ENCODE results near the gene TANGO2.
"Not testable (repeated sequence)": the region's sequence is repeated elsewhere in the genome, so short reads cannot be mapped to it uniquely, and the experiment has no call there.

The TANGO2 gene

DNA sequence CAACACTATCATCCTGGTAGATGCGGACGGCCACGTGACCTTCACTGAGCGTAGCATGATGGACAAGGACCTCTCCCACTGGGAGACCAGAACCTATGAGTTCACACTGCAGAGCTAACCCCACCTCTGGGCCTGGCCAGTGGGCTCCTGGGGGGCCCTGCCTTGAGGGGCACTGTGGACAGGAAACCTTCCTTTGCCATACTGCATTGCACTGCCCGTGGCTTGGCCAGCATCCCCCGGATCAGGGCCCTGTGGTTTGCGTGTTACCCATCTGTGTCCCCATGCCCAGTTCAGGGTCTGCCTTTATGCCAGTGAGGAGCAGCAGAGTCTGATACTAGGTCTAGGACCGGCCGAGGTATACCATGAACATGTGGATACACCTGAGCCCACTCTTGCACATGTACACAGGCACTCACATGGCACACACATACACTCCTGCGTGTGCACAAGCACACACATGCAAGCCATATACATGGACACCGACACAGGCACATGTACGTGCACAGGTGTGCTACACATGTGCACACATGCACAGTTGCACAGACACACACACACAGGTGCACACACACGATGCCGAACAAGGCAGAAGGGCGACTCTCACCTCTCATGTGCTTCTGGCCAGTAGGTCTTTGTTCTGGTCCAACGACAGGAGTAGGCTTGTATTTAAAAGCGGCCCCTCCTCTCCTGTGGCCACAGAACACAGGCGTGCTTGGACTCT is 43.8 kb downstream of the TANGO2 start:
- no peak for DNase-seq (ENCODE audit: low spot score)

DNA sequence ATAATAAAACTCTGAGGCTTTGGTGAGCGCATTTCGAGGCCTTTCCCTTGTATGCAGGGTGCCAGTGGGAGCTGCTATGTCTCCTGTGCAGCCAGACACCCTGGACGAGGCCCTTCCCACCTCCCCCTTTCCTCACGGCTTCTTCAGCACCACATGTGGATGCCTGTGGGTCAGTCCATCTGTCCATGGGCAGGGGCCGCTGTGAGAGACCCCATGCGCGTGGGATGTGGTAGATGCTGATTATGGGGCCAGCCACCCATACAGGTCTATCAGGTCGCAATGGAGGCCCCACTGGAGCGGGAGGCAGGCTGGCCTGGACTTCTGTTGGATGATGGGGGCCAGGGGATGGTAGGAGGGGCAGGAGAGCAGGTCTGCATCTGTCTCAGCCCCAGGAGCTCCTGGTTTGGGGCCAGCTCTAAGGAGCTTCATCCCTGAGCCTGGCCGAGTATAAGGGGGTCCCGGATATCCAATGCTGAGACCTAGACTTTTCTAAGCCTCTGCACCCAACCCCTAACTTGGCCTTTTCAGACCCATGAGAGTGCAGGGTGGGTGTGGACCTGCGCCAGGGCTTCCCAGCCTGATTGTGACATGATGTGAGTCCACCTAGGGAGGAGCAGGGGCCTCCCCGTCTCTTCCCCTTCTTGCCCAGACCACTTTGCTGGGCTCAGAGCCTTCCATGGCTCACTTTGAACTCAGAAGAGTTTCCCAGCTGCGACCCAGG is 45.1 kb downstream of the TANGO2 start:
- no peak for DNase-seq (ENCODE audit: low spot score)

DNA sequence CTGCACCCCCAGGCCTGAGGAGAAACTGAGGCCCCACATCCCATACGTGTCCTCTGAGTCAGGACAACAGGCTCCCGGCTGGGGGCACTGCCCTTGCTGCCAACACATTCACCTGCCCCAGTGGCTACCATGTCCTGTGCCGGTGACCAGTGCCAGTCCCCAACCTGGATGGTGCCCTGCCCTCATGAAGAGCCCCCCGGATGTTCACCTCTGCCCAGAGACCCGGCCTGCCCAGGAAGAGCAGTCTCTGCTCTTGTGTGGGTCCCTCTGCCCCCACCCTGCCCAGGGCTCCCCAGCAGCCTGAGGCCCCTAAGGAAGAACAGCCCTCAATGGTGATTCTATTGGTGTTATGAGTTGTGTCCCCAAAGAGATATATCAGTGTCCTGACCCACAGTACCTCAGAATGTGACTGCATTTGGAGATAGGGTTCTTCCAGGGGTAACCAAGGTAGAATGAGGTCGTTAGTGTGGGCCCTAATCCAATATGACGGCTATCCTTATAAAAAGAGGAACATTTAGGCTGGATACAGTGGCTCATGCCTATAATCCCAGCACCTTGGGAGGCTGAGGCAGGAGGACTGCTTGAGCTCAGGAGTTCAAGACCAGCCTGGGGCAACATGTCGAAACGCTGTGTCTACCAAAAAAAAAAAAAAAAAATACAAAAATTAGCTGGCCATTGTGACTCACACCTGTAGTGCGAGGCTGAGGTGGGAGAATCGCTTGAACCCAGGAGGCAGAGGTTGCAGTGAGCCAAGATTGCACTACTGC is 45.9 kb downstream of the TANGO2 start:
- no peak for DNase-seq (ENCODE audit: low spot score)

DNA sequence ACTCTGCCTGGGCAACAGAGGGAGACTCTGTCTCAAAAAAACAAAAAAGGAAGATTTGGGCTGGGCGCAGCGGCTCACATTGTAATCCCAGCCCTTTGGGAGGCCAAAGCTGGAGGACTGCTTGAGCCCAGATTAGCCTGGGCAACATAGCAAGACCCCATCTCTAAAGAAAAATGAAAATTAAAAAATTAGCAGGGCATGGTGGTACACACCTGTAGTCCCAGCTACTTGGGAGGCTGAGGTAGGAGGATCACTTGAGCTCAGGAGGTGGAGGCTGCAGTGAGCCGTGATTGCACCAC is 46.4 kb downstream of the TANGO2 start:
- not testable (repeated sequence) for DNase-seq (ENCODE audit: low spot score)

DNA sequence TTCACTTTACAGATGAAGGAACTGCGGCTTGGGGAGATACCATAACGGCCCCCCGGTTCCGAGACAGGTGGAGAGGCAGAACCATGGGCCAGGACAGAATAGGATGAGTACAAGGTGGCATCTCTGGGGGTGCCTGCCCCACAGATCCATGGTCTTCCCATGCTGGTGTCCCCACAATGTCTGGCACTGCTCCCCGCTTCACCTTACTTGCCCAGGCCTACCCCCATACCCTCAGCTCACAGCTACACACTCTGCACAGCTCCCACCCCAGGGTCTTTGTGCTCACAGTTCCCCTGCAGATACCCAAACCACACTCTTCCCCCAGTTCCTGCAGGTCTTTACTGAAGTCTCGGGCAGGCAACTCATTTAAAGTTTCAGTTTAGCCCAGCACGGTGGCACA is 47.7 kb downstream of the TANGO2 start:
- DNase-seq (ENCODE audit: low spot score): no peak

DNA sequence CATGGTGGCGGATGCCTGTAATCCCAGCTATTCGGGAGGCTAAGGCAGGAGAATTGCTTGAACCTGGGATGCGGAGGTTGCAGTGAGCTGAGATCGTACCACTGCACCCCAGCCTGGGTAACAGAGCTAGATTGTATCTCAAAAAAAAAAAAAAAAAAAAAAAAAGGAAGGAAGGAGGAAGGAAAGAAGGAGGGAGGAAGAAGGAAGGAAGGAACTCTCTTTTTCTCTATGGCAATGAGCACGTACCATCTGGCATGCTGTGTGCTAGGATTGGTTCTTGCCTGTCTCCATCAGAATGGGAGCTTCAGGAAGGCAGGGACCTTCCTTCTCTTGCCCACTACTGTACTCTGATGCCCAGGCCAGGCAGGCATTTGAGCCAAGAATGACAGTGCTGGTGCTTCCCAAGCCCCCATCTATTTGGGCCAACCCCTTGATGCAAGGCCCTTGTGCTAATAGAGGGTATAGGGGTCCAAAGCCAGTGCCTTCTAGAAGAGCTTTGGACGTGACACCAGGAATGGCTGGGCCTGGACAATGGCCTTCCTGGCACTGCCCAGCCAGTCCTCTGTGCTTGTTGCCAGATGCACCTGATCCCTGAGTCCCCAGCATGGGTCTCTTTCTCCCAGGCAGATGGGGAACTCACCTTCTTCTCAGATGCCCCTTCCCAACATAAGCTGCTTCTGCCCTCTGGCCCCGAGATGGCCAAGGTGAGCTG is 48.6 kb downstream of the TANGO2 start:
- no peak for DNase-seq (ENCODE audit: low spot score)

DNA sequence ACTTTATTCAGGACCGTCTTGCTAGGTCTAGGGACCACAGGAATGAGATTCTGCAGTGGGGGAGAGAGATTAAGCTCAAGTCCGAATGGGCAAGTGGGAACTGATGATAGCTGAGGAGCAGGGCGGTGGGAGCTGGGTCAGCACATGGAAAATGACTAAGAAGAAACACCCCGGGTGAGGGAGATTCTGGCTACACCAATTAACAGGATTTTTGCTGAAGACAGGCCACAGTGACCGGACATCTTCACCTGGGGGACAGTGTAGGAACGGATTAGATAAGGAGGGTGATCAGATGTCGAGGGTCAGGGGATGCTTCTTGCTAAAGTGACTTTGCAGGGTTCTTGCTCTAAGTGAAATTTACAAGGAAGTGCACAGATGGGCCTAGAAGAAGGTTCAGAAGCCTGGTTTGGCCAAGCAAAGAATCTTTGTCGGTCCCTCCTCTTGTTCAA is 50.6 kb downstream of the TANGO2 start:
- DNase-seq (ENCODE audit: low spot score): no peak

DNA sequence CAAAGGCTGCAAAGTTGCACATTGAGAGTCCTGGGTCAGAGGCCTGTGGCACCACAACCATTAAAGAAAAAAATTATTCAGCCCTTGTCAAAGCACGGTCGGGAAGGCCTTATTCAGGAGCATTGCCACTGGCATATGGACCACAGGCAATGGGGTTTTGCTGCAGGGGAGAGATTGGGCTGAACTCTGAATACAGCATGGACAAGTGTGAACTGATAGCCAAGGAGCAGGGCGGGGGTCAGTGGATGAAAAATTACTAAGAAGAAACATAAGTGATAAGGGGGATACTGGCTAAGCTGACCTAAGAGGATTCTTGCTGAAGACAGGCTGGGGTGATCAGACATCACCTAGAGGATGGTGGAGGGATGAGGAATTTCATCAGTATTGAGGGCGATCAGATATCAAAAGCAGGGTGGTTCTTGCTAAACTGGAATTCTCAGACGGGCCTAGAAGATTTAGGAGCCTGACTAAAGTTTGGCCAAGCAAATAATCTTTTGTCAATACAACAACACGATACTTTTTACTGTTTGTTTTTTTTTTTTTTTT is 55.8 kb downstream of the TANGO2 start:
- no peak for DNase-seq (ENCODE audit: low spot score)

DNA sequence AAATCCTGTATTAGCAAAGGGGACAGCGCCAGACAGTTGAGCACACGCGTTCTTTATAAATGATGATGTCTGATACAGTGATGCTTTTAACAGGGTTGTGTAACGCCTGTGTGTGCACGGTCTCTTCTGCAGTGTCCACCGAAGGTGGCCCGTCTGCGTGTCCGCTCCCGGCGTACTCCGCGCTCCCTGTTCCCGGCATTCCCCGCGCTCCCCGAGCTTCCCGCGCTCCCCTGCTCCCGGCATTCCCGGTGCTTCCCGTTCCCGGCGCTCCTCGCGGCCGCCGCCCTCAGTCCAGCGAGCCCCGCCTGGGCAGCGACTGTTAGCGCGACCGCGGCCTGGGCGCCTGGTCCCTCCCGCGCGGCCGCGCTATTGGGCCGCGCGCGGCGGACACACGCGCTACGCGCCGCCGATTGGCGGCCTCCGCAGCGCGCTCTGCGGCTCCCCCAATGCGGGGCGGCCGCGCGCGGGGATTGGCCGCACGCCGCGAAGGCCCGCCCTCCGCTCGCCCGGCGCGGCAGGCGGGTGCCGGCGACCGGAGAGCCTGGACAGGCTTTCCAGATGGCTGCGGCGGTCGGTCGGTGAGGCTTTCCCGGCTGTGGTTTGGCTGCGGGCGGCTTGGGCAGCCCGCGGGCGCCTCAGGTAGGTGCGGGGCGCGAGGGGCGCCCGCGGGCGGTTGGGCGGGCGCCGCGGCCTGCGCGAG is 59.0 kb downstream of the TANGO2 start, which contains the start of gene DGCR8:
Gene DGCR8, plus strand, starts transcription at position 497 of the 700 bp plus-strand sequence. CDS start 5,723 bp downstream, outside the sequence.
- DNase-seq (ENCODE audit: low spot score): peak; percentile 98

DNA sequence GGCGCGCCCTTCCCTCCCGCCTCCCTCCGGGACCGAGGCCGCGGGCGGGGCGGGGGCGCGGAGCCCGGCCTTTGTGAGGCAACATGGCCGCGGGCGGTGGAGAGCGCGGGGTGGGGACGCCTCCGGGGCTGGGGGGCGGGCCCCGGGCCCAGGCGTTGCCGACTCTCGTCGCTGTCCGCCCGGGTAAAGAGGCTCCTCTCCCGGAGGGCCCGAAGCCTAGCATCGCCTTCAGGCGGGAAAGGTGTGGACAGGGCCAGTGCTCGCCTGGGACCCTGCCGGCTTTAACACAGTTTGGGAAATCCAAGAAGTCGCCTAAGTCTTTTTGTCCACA is 59.5 kb downstream of the TANGO2 start:
- peak; percentile 73 for DNase-seq (ENCODE audit: low spot score)

DNA sequence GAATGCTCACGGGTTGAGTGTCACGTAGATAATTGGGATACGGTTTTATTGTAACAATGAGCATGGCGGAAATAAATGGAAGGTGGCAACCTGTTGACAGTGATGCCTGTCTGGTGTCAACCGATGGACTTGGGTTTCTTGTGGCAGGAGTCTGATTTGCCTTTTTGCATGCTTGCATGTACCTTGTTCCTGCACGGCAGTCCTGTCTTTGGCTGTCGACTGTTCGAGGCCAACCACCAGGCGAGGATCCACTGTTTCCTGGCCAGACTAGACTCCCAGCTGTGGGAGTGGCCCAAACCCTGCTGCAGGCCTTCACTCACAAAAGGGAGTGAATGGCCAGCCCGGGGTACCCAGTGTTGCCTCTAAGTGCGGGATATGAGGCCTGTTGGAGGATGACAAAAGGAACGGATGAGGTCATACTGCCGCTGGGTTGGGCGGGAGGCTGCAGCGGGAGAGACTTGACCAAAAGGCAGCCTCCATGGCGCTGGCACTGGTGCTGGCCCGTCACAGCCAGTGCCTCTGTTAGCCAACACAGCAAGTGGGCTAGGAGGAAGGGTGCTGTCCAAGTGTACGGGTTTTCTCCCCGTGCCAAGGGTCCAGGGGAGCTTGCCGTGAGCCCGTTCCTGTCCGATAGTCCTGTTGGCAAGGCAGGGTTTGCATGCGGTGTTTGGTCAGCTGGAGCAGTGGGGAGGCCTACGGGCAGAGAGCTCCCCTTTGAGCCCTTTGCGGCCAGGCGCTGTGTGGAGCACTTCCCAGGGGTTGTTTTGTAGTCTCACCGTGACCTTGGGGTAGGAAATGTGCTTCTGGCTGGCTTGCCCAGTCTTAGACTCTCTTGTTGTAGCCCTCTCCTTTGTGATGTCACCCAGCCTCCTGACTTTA is 60.1 kb downstream of the TANGO2 start:
- peak; percentile 57 for DNase-seq (ENCODE audit: low spot score)

DNA sequence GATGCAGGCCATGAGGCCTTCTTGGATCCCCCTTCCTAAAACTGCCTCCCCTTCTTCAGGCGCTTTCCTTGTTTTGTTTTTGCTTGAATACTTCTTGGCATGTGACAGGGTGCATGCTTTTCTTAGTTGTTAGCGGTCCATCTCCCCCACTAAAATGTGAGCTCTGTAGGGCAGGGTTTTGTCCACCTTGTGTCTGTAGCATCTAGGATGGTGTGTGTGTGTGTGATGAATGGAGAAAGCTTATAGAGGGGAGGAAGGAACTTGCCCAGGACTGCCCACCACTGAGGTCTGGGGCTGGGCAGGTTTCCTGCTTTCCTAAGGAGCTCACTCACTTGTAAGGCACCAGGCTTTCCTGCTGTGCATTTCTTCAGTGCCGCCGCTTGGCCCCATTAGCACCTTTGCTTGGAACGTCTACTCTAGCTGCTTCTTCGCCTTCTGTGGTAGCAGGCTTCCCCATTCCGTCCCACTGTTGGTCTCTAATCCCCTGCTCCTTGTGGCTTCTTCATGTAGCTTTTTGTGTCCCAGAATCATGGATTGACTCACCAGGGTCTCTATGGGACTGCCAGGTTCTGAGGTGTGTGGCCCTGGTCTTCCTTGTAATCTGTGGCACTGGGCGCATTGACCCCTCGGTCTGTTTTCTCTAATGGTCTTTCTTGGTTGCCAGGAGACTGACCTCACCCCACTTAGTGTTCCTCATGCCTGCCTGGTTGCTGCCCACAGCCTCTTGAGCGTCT is 62.4 kb downstream of the TANGO2 start:
- no peak for DNase-seq (ENCODE audit: low spot score)

DNA sequence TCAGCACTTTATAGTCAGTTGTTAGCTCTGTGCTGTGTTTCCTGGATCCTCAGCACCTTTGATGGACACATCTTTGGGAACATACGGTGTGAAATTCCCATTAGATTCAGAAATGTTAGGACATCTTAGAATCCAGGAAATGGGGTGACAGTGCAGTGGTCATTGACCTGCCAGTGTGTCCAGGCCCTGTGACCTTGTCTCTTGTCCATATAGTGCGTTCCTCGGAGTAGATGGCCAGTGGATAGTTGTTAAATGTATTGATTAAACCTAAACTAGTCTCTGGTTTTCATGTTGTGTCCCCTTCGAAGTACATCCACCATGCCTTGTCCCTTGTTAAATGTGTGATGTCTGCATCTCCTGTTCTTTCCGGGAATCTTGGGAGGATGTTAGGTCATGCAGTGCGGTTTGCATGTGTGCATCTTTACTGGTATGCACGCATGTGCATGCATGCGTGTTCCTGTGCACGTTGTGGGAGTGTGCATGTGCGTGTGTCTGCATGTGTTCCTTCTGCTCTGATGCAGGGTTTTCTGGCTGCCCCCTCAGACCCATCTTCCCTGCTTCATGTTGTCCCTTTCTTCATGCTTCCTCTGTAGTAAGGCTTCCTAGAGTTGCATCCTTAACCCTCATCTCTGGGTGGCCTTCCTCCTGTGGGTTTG is 63.1 kb downstream of the TANGO2 start:
- DNase-seq (ENCODE audit: low spot score): no peak

DNA sequence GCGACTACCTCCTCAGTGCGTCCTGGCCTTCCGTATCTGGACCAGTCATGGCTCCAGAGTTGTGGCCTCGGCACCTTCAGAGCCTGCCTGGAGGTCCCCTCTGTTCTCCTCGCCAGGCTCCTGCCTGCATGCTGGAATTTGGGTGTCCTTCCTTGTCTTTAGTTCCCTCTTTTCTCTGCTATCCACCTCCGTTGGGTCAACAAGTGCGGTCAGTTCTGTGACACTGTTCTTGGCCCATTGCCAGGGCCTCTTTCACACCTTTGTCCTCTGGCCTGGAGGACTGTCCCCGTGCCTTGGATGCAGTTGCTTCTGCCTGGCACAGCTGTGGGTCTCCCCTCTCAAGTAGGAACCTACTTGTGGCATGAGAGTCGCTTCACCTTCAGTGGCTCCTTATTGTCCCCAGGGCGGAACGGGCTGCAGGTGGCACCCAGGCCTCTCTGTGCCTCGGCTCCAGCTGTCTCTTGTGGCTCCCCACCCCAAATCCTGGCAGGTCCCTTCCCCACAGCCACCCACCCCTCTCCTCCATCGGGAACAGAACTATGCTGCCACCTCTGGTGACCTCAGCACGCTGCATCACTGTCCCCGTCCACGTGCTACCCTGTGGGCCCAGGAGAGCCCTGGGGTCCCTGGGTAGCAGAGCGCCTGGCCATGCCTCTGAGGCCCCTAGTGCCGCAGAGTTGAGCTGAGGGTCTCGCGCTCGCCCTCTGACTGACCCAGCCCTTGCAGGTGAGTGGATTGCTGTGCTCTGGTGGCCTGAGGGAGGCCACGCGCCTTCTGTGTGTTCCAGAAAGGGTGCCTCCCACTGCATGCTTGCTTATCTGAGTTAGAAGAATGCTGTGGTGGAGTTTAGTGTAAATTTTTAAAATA is 63.9 kb downstream of the TANGO2 start:
- no peak for DNase-seq (ENCODE audit: low spot score)

DNA sequence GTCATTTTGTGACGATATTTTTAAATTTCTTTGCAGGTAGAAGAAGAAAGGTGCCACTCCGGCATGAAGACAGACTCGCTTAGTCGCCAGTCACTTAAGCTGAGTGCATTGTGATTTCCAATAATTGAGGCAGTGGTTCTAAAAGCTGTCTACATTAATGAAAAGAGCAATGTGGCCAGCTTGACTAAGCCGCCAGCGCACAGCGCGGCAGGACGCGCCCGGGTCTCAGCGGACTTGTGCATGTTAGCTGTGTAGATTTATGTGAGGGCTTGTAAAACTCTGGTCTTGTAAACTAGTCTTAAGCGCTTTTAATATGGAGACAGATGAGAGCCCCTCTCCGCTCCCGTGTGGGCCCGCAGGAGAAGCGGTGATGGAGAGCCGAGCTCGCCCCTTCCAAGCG is 64.7 kb downstream of the TANGO2 start:
- no peak for DNase-seq (ENCODE audit: low spot score)

DNA sequence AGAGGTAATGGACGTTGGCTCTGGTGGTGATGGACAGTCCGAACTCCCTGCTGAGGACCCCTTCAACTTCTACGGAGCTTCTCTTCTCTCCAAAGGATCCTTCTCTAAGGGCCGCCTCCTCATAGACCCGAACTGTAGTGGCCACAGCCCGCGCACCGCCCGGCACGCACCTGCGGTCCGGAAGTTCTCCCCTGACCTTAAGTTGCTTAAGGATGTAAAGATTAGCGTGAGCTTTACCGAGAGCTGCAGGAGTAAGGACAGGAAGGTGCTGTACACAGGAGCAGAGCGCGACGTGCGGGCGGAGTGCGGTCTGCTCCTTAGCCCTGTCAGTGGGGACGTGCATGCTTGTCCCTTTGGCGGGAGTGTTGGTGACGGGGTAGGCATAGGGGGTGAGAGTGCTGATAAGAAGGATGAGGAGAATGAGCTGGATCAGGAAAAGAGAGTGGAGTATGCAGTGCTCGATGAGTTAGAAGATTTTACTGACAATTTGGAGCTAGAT is 65.2 kb downstream of the TANGO2 start:
- DNase-seq (ENCODE audit: low spot score): no peak

DNA sequence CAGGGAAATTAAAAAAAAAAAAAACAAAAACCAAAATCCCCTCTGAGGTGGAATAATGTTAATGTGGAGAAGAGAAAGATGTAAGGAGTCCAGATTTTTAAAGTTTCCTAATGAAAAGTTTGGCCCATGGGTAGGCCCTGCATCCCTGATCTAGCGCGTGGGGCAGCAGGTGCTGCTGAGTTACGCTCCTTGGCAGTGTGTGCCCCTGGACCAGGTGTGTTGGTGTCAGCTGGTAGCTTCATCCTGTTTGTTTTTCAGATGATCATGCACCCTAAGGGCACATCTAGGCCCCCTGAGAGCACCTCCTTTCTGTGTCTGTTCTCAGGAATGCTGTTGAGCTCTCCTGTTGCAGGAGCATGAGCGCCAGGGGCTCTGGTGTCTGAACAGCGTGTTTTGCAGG is 65.9 kb downstream of the TANGO2 start:
- DNase-seq (ENCODE audit: low spot score): no peak

All from hepatic stellate cell (primary cell).